Activated CD4-positive, alpha-beta T cell treated with anti-CD3 and anti-CD28 coated beads, Interleukin-2, amount 50 U/mL, for 24 hours (primary cell): ENCODE data around the gene CDHR3.

Experiments used
- DNase-seq, 2 donors: peaks; one replicate each; pipeline ENCODE4 v3.0.0-alpha.2; 2020; ENCODE audit warnings: low read depth in 1 of 2, low spot score in 1 of 2

CDHR3 gene

DNA sequence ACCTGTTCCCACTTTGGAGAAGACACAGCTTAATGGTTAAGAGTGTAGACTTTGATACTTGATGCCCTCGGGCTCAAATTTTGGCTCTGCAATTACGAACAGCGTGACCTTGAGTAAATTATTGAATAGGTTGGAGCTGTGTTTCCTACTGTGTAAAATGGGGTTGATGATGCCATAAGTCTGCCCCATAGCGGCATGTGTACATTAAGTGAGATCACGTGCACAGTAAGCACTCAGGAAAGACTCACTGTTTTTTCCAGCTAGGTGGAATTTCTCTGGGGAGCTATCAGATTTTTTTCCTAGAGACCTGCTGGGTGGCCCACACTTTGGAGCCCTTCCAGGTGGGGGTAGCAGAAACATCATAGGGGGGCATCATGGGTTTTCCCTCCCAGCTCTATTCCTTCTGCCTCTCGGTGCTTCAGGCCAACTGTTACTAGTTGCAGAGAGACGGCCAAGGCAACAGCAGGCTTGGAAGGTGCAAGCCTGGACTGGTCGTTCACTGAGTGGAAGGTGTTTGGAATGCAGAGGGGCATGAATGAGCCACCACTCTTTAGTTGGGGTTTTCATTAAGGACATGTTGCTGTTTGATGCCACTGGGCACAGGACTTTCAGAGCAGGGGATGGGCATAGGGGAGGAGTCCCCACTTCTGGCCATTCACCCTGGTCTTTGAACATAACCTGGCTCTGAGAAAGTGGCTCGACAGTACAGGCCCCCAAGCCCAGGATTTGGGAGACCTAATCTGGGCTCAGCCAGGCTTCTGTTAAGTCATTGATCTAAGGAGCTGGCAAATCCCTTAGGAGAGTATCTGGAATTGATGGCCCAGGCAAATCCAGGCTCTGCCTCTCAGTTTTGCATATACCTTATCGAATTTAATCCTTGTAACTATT is 85.0 kb downstream of the CDHR3 start:
- no peak for DNase-seq

DNA sequence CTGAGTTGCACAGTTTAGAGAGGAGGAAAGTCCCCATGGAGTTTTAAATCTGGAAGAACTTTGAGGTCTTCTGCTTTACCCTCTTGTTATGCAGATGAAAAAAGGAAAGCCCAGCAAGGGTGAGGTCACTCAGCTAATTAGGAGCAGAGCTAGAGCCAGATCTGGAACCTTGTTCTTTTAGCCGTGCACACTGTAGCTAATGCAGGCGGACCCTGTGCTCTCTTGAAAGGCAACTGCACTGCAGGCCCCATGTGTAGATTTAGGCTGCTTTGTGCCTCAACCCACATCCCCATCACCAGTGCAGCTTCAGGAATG is 85.6 kb downstream of the CDHR3 start:
- DNase-seq, result no peak

DNA sequence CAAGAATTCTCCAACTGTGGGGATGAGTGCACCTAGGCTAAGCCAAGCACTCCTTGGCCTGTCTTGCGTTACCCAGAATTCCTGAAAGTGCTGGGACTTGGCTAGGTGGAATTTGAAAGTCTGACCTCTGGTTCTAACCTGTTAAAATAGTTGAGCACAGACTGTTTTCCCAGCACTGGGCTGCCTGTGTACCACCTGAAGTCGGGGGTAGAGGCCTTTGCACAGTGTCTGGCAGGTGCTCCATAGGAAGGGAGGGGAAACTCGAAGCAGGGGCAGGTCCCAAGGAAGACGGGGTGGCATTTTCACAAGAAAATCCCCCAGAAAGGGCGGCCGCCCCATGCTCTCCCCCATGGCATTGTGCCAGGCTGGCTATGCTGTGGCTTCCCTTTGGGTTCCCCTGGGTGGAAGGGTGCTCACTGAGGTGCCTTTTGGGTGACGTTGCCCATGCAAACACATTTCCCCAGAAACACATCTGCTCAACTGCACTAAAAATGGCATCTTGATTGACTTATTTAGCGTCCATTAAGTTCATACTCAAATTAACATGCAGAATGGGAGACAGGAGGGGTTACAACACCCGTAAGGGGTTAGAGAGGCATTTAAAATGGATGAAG is 86.2 kb downstream of the CDHR3 start:
- DNase-seq, result no peak

DNA sequence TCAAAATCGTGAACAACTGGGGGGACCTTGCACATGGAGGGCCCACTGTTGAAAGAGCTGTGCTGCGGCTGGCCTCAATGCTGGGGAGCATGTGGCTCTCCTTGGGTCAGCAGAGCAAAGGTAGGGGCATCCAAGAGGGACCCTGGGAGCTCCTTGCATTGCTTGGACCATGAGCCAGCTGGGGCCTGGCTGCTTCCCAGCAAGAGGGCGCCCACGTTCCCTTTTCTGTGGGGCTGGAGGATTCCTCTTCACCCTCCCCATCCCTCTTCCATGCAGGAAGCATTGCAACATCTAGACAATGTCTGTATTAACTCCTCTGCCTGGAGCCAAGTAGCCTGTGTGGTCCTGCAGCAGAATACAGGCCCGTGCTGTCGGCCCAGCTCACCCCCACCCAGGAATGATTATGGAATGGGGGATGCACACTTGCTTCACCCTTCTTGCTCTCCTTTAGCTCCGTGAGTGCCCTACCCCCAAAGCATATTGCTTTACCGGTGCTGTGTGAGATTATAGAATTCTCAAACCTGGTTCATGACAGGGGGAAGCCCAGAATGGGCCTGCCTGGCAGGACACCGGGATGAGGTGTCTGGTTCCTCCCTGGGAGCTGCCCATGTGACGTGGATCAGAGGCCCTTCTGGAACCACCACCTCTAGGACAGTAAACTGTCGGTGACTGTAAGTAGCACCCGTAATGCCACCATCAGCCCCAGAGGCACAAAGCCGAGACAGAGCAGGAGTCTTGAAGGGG is 87.1 kb downstream of the CDHR3 start:
- no peak for DNase-seq

DNA sequence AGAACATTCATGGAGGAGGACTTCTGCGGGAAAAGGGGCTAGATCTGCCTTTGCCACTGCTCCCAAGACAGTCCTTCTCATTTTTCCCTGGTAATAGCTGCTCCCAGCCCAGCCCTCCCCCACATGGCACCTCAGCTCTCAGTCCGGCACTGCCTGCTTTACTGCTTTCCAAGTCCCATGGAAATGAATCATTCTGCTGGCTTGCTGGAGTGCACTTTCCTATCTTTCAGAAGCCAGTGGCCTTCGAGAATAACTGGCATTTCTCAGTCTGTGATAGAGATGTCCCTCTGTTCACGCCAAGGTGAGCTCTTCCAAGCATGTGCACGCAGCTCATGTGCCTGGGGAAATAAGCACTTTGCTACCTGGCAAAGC is 87.7 kb downstream of the CDHR3 start:
- DNase-seq, result no peak

DNA sequence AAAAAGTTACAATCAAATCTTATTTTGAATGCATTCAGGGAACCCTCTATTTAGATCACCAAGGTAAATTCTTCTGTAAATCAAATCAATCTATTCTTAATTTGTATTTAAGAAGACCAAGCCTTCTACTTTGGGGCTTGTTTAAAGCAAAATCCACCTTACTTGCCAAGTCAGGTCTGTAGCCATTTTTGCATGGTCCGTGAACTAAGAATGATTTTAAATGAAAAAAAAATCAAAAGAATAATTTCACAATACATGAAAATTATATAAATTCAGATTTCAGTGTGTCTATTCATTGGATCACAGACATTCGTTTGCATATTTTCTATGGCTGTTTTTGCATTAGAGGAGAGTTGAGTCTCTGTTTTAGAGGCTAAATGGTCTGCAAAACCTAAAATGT is 89.6 kb downstream of the CDHR3 start:
- DNase-seq, result no peak

DNA sequence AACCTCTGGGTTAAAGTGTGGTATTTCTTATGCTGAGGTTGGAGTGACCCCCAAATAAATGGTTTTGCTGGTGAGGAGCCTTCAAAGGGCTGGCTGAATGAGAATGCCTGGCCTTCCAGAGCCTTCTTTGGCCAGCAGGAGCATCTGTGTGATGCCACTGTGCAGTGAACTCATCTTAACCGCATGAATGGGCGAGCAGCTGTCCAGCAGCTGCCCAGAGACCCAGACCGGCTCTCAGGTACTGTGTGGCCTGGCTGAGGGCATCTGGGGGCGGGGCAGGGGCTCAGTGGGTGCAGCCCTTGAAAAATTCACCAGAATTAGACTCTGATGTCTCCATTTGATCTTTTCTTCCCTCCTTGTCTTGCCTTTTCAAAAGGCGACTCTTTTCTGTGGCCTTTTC is 90.0 kb downstream of the CDHR3 start:
- DNase-seq, result no peak

DNA sequence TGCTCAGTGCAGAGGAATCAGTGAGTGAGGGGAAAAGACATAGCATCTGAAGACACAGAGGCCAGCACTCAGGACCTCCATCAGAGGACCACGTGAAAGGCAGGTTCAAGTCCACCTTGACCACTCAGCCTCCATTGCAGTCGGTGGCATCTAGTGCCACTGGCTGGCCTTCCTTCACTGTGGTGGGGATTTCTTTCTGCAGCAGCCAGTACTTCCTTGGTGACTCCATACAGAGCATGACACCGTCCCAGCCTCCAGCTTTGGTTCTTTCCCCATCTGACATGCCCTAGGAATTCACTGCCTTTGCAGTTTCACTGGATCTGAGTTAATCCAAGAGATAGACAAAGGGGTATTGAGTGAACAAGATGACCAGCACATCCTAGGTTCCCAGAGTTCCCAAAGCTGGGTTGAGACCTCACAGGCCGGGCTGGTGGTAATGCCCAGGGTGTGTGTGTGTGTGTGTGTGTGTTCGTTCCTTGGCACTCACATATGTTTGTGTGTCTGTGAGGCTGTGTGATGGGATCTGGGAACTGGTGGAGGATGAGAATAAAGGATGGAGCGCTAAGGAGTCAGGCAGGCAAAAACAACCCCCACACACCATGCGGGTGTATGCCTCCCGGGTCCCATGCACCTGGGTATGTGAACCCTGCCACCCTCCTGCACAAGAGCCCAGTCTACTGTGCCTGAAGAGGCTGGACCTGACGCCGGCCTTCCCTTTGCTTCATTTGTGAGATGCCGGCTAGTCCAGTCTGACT is 91.3 kb downstream of the CDHR3 start:
- DNase-seq, result no peak

DNA sequence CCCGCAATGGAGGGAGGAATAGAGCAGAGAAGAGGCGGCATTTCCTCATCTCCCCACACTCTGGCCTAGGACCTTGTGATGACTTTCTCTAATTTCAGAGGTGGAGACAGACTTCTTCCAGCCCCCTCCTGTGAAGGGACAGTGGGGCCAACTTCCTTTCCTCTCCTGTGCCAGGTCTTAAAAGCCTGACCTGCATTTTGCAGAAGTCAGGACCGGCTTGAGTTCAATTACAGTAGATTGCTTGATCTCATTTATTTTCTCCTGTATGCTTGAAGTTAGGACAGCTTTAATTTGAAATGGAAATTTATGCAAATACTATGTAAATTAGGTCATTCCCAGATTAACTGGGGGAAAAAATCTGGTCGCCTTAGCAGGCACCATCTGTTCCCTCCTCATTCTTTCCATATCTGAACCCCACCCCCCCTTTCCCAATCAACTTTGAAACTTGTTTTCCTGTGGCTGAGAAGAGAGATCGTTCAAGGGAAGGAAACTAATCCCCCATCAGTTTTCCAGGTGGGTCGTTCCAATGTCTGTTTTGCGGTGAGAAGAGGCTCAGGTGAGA is 92.0 kb downstream of the CDHR3 start:
- no peak for DNase-seq

DNA sequence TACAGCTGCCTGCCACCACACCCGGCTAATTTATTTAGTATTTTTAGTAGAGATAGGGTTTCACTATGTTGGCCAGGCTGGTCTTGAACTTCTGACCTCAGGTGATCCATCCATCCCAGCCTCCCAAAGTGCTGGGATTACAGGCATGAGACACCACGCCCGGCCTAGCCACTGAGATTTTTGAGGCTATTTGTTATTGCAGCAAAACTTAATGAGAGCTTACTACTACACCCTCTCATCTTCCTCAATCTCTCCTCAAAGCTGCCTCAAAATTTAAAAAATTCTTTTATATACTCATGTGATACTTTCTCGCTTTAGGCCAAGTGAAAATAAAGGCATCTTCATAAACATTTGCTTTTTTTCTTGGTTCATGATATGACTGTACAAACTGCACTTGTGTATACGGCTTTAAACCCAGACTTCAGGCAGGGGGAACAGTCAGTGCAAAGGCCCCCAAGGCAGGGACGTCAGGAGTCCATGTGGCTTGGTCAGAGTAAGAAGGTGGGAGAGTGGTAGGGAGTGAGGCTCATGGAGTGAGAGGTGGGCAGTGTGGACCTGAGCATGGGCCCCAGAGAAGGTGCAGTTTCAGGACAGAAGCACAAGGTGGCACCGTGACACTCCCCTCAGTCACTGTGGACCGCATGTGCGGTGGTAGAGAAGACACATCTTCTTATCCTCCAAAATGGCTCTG is 93.6 kb downstream of the CDHR3 start:
- DNase-seq, result peak; percentile 37 to 55

DNA sequence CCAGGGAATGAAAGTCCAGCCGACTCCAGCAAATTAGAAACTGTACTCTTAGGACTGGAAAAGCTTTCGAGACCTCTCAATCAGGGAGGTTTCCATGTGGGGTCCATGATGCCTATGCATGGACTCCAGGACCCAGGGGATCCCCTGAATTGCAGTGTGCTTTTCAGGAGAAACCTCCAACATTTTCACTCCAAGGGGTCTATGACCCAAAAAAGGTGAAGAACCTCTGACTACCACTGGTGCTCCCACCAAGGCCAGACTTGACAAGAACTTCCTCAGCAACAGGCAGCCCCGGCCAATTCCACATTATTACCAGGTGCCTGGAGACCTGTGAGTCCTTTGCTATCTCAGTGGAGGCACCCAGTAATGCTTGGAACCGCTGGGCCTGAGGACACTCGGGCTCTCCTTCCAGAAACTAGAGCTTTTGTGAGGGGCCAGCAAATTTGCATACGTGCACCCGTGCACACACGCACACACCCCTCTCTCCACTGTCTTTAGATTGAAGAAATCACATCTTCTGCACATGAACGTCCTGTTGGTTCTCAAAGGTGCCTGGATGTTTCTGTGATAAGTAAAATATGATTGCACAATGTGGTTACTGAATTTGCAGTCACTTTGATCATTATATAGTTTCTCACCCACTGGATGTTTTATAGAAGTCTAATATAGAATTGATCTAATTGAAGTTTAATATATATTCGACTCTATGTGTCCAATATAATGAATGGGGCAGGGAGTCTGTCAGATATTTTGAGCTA is 94.3 kb downstream of the CDHR3 start:
- DNase-seq, result no peak

DNA sequence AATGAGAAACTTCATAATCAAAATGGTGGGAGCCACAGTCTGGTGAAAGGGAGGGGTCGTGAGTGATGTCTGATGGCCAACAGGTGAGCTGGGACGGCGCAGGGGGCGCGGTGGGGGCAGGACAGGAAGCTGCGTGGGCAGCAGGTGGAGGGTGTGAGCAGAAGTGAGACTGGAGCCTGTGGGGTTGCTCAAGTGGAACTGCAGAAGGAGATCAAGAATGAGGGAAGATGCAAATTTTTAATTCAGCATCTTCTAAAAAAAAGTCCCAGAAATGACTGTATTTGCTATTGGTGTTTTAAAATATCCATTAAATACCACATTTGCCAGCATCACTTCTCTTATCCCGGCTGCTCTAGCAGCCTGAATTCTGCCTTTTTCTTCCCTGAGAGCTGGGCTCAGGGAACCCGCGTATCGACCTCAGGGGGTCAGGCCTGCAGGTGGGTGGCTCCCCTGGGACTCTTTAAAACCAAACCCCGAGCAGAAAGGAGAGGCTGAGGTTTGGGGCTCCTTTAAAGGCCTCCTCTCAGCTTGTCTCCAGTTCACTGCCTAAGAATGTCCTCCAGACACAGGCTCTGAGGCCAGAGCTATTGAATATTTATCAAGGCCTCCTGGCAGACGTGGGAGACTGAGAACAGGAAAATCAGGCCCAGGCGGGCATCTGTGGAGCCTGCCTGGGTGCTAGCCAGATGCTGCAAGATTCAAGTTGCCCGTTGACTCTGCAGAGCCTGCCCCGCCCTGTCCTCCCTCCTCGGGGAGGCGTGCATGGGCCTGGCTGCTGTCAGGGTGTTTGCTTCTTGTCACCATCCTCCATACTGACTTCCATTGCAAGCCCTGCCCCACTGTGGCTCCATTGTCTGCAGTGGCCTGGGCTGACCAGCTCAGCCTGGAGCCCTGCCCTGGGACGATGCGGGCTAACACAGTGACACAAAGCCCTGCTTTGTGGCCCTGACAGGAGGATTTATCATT is 95.2 kb downstream of the CDHR3 start:
- no peak for DNase-seq

DNA sequence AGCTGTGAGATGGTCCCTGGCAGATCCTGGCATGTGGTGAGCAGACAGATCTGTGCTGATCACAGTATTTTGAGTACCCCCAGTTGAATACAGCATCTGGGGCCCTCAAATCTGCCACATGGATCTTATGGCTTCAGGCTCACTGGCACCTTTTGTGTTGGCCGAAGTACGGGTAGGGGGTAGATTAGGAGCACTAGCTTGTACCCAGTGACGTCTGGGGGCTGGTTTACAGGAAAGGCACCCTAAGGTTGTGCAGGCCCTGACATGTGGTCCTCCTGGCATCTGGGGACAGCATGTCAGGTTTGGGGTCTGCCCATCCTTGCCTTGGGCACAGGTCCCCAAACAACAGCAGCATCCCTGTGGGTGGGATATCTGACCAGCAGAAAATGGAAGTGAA is 95.9 kb downstream of the CDHR3 start:
- DNase-seq, result no peak

DNA sequence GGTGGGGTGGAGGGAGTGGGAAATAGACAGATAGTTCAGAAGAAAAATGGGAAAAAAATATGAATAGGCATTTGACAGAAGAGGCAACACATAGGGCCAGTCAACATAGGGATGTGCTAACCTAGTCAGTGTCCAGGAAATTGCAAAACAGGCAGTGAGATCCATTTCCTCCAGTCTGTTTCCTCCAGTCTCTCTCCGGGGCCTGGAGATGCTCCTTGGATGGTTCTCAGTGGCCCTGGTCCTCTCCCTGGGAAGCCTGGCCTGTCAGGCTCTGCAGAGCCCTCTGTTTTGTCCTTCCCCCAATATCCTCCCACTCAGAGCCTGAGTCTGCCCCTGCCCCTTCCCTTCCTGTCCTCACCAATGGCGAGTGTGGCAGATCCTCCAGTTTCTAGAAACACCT is 96.5 kb downstream of the CDHR3 start:
- DNase-seq, result no peak

DNA sequence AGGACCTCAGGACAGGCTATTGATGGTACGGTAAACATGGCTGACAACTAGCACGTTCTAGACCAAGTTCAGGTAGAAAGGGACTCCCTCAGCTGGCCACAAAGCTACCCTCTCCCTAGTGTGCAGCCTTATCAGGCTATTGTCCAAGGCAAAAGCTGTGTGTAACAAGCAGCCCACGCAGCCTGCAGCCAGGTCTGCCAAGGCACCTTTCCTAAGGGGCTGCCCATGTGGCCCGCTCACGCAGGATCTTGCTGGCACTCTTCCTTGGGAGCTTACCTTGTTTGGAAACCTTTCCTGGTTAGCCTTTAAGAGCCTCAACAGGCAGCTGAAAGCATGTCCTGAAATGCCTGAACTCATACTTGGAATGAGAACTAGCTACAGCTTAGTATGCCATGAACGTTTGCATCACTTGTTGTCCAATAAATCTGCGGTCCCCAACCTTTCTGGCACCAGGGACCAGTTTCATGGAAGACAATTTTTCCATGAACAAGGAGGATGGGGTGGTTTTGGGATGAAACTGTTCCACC is 97.4 kb downstream of the CDHR3 start:
- no peak for DNase-seq

DNA sequence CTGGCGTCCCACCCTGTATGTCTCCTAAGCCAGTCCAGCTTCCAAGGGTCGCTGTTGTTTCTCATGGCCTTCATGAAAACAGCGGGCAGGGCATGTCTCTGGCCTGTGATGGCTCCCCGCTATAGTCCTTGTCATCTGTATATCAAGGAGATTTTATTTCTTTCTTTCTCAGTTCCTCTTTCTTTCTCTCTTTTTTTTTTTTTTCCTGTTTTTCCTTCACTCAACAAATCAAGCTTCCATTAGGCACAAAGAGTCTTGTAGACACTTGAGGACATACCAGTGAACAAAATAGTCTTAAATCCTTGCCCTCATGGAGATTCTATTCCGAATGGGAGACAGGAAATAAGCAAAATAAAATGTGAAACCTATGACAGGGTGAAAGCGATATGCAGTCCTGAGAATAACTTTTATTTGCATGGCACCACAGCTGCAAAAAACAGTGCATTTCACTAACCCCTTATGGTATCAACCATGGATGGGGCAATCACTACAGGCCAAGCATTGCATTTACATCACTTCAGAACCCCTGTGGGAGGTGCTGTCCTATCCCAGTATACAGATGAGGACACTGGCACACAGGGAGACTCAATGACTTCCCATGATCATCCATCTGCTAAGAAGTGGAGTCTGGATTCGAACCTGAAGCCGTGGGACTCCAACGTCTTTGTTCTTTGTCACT is 98.4 kb downstream of the CDHR3 start:
- DNase-seq, result no peak

DNA sequence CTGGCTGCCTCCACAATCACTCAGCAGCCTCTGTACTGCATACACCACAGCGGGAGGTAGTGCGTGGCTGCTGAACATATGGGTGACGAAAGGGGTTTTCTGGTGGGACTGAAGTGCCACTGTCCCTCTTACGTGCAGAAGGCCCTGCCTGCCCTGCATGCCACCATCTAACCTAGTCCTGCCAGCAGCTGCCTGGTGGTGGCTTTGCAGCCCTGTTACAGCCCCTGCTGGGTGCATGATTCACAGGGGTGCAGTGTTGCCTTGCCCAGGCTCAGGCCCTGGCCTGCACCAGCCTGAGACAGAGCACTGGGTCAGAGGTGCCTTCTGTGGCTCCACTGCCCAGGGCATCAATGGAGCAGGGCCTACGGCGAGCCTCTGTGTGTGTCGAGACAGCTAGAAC is 98.9 kb downstream of the CDHR3 start:
- no peak for DNase-seq

DNA sequence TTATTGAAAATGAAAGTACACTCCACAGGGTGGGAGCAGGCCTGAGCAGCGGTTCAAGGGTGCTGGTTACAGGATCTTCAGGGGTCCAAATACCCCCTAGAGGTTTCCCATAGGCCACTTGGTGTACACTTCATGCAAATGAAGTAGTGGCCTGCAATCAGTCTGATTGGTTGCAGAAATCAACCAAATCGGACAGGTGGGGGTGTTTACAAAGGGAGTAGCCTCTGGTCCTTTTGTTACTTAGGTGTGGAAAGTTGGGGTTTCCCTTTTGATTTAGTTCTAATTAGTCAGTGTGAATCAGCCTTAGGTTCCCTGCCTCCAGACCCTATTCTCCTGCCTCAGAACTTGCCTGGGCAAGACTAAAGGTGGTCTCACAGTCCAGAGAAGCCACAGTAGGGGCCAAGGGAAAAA is 99.5 kb downstream of the CDHR3 start:
- no peak for DNase-seq
